Upper lobe of left lung (tissue), 6 donors: ENCODE data around the gene ACTN1. TPM values are rescaled to one million over a fixed set of nuclear protein-coding genes. Genes with fewer than 3 reads are reported as not detected.

ENCODE experiments used
- ATAC-seq, 2 donors: fragments of 200-7000 bp; cut with Tn5 transposase; one replicate each; pipeline ENCODE4 v1.9.1; 2022; ENCODE audit warnings: mild to moderate bottlenecking in 2 of 2, moderate library complexity in 2 of 2; ENCODE audit not compliant: low FRiP score in 2 of 2
- DNase-seq, 2 donors: peaks; one replicate each; pipeline ENCODE4 v3.0.0-alpha.2; 2019 to 2020
- H3K27ac ChIP-seq, 4 donors: fragments of 200-600 bp; sonication (generic); one replicate each; pipeline ENCODE4 v1.5.1; 2016 to 2019
- H3K27me3 ChIP-seq, 4 donors: fragments of 200-600 bp; sonication (generic); one replicate each; pipeline ENCODE4 v1.5.1; 2017 to 2019
- H3K36me3 ChIP-seq, 4 donors: fragments of 200-600 bp; sonication (generic); one replicate each; pipeline ENCODE4 v1.5.1; 2016 to 2019
- H3K4me1 ChIP-seq, 4 donors: fragments of 200-600 bp; sonication (generic); one replicate each; pipeline ENCODE4 v1.5.1; 2018 to 2019
- H3K4me3 ChIP-seq, 4 donors: fragments of 200-600 bp; sonication (generic); one replicate each; pipeline ENCODE4 v1.5.1; 2017 to 2019; ENCODE audit warnings: mild to moderate bottlenecking in 2 of 4, moderate library complexity in 1 of 4
- H3K9me3 ChIP-seq, 4 donors: fragments of 200-600 bp; sonication (generic); one replicate each; pipeline ENCODE4 v1.5.1; 2018 to 2019
- EP300 ChIP-seq, 4 donors: sonication (generic); formaldehyde crosslinking; IDR thresholded peaks; one replicate each; pipeline ENCODE4 v1.5.1; 2017; ENCODE audit warnings: antibody characterized with exemption in 4 of 4, control low read depth in 2 of 4
- POLR2A ChIP-seq, 4 donors: fragments of 450-650 bp; IDR thresholded peaks; one replicate each; pipeline ENCODE4 v1.5.1; 2016 to 2017; ENCODE audit warnings: antibody characterized with exemption in 4 of 4, mild to moderate bottlenecking in 2 of 4
- POLR2AphosphoS5 ChIP-seq, 2 donors: sonication (generic); formaldehyde crosslinking; IDR thresholded peaks; one replicate each; pipeline ENCODE4 v1.5.1; 2017; ENCODE audit warnings: antibody characterized with exemption in 2 of 2
- WGBS, 2 donors: methylation state at CpG; one replicate each; pipeline ENCODE4 v1.1.5; 2017 to 2018; 5-methylcytosine and 5-hydroxymethylcytosine counted together
- total RNA-seq, 6 donors: library from RNA; depleted of rRNA in 4 of 6; stranded (reverse); fragments of >200 nt in 4 of 6; gene quantifications; one replicate each; pipeline versions ENCODE4 v1.1.0 to v1.2.1, GENCODE V29; 2016 to 2021
- TF ChIP-seq, protein P1 (sequence below), 6 experiments: fragments of 450-650 bp in 4 of 6; fragments of 200-600 bp in 2 of 6; sonication (generic) in 2 of 6; IDR thresholded peaks; one replicate each; pipeline ENCODE4 v1.5.1; 2016 to 2019; ENCODE audit warnings: antibody characterized with exemption in 6 of 6
- donor health status: DM: no; HTN: no; CAD: no; lungs with moderate emphysema.
- donor health status: DM: no; HTN: yes; CAD: no; lungs with severe emphysema.

The ACTN1 gene
- total RNA-seq, 6 donors from 2014 or later, result 117 to 195 (median 157) TPM

DNA sequence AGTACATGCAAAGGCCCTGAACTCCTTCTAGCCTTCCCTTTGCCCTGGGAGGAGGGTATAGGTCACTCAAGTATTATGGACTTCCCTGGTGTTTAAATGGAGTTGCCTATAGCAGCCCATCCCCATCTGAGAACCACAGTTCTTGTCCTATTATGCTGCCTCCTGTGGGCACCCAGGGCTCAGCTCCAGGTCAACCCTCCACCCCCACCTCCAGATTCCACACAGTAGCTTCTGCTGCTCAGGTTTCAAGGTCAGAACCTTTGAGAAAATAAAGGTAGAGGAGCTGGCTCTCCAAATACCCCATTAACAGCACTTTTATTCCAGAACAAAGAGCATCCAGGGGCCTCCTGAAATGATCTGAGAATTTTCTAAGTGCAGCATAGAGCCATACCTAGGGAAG is 57.4 kb downstream of the ACTN1 start:
- TF ChIP-seq POLR2A (IDR thresholded peaks at IDR 0.05) (no peak), POLR2AphosphoS5 (IDR thresholded peaks at IDR 0.05) (no peak), EP300 (IDR thresholded peaks at IDR 0.05) (no peak)
- TF ChIP-seq, protein P1, sequence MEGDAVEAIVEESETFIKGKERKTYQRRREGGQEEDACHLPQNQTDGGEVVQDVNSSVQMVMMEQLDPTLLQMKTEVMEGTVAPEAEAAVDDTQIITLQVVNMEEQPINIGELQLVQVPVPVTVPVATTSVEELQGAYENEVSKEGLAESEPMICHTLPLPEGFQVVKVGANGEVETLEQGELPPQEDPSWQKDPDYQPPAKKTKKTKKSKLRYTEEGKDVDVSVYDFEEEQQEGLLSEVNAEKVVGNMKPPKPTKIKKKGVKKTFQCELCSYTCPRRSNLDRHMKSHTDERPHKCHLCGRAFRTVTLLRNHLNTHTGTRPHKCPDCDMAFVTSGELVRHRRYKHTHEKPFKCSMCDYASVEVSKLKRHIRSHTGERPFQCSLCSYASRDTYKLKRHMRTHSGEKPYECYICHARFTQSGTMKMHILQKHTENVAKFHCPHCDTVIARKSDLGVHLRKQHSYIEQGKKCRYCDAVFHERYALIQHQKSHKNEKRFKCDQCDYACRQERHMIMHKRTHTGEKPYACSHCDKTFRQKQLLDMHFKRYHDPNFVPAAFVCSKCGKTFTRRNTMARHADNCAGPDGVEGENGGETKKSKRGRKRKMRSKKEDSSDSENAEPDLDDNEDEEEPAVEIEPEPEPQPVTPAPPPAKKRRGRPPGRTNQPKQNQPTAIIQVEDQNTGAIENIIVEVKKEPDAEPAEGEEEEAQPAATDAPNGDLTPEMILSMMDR (IDR thresholded peaks at IDR 0.05), result no peak
- no peaks in the 10 kb centered on the region for H3K27me3 ChIP-seq
- H3K4me3 ChIP-seq, result no peak overlapping the region
- peak overlapping the region in 1 of 4 donors; percentile 59 for H3K27ac ChIP-seq
- H3K4me1 ChIP-seq, result peaks cover 0 to 36% (median 12%) of the 10 kb centered on the region in 4 donors
- ATAC-seq (no peak), DNase-seq (no peak)
- peaks cover 3 to 65% (median 25%) of the 10 kb centered on the region in 4 donors for H3K36me3 ChIP-seq
- H3K9me3 ChIP-seq, result peaks cover 0 to 6% (median 0%) of the 10 kb centered on the region in 4 donors

DNA sequence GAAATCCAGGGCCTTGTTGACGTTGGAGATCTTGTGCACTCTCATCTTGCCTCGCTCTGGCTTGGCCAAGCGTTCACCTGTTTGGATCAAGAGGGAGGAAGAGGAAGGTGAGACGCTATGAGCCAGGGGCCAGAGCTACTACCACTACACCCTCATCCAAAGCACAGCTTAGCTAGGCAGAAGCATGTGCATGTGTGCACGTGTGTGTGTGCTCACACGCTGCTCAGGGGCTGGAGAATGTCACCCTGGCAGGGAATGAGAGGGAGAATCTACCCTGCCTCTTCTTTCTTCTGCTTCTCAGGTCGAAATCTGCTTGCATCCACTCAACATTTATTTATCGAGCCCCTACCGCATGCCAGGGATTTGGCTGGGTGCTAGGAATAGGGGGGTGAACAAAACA is 58.1 kb downstream of the ACTN1 start:
- Histone ChIP-seq H3K36me3 (peaks cover 3 to 68% (median 27%) of the 10 kb centered on the region in 4 donors), H3K4me1 (peaks cover 0 to 36% (median 12%) of the 10 kb centered on the region in 4 donors), H3K27me3 (no peaks in the 10 kb centered on the region), H3K4me3 (no peak overlapping the region), H3K27ac (no peak overlapping the region), H3K9me3 (peaks cover 0 to 1% (median 0%) of the 10 kb centered on the region in 4 donors)
- TF ChIP-seq, protein P1 (IDR thresholded peaks at IDR 0.05), result no peak
- TF ChIP-seq POLR2A (IDR thresholded peaks at IDR 0.05) (no peak), EP300 (IDR thresholded peaks at IDR 0.05) (no peak), POLR2AphosphoS5 (IDR thresholded peaks at IDR 0.05) (no peak)
- DNase-seq, result no peak
- 90% methylated on average over 9 of the region's 9 CpGs for WGBS, 2 donors
- ATAC-seq, result no peak

DNA sequence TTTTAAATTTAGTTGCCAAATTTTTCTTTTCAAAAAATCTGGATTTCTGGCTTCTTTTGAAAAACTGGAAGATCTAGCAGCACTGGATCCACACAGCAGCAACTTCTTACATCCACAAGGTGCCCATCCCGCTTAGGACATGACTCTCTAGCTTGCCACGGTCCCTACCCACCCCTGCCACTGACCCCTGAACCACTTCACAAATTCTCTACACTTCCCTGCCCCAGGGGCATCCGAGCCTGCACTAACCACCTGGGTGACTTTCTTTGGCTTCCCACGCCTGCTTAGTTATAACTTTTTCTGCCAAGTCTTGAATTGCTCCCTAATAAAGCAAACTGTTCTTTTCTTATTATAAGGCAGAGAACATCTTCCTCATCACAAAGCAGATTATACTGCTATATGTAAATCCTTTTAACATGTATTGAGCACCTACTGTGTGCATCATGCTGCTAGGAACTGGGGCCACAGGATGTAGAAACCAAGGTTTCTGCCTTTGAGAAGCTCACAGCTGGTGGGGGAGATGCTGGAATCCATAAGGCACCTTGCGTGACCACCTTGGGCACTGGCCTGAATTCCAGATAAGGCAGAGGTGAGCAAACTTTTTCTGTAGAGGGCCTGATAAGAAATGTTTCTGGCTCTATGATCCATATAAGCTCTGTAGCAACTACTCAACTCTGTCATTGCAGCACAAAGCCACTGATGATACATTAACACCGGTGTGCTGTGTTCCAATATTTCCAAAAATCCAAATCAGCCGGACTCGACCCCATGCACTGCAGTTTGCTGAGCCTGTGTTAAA is 59.8 kb downstream of the ACTN1 start:
- DNase-seq, result no peak
- no peaks in the 10 kb centered on the region for H3K9me3 ChIP-seq
- TF ChIP-seq POLR2AphosphoS5 (IDR thresholded peaks at IDR 0.05) (no peak), EP300 (IDR thresholded peaks at IDR 0.05) (no peak), POLR2A (IDR thresholded peaks at IDR 0.05) (no peak)
- TF ChIP-seq, protein P1 (IDR thresholded peaks at IDR 0.05), result no peak
- peaks cover 0 to 26% (median 5%) of the 10 kb centered on the region in 4 donors for H3K4me1 ChIP-seq
- 85 to 87% methylated on average over 8 of the region's 8 CpGs for WGBS, 2 donors
- no peaks in the 10 kb centered on the region for H3K27me3 ChIP-seq
- no peak overlapping the region for H3K27ac ChIP-seq
- H3K36me3 ChIP-seq, result peaks cover 3 to 60% (median 27%) of the 10 kb centered on the region in 4 donors
- H3K4me3 ChIP-seq, result no peak overlapping the region
- ATAC-seq, result no peak

DNA sequence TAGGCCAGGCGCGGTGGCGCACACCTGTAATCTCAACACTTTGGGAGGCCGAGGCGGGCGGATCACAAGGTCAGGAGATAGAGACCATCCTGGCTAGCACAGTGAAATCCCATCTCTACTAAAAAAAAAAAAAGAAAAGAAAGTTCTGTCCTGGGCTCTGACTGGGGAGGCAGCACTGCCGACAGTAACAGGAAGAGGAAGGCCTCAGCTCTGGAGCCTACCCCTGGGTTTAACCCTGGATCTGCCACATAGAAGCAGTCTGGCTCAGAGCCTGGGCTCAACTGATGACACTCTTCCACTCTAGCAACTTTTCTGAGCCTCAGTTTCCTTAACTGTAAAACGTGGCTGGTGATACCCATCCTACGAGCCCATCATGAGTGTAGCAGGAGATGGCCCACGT is 60.5 kb downstream of the ACTN1 start:
- H3K27me3 ChIP-seq, result no peaks in the 10 kb centered on the region
- no peak overlapping the region for H3K4me3 ChIP-seq
- DNase-seq (no peak), ATAC-seq (no peak)
- peaks cover 0 to 19% (median 4%) of the 10 kb centered on the region in 4 donors for H3K4me1 ChIP-seq
- no peak overlapping the region for H3K27ac ChIP-seq
- TF ChIP-seq POLR2AphosphoS5 (IDR thresholded peaks at IDR 0.05) (no peak), EP300 (IDR thresholded peaks at IDR 0.05) (no peak)
- TF ChIP-seq, protein P1 (IDR thresholded peaks at IDR 0.05), result no peak
- WGBS, 2 donors, result 88 to 90% methylated on average over 10 of the region's 10 CpGs
- H3K36me3 ChIP-seq, result peaks cover 3 to 53% (median 27%) of the 10 kb centered on the region in 4 donors
- H3K9me3 ChIP-seq, result no peaks in the 10 kb centered on the region
